Liver (tissue), 9 donors: ENCODE results near the gene CSTPP1. TPM values are rescaled to one million over a fixed set of nuclear protein-coding genes. Genes with fewer than 3 reads are reported as not detected.

Source experiments
- DNase-seq: peaks from one replicate; pipeline ENCODE4 v3.0.0-alpha.2; 2017; ENCODE audit warnings: low spot score
- H3K27ac ChIP-seq, 2 donors: one replicate each; pipeline ENCODE4 v1.7.0; 2013; ENCODE audit warnings: inconsistent platforms in 2 of 2, low read length in 2 of 2, control low read depth in 1 of 2, low read depth in 1 of 2, mild to moderate bottlenecking in 1 of 2
- H3K27me3 ChIP-seq, 4 donors: one replicate each; pipeline versions ENCODE4 v1.6.1 to v1.7.0; 2013; ENCODE audit warnings: low read length in 3 of 4, inconsistent platforms in 1 of 4, mild to moderate bottlenecking in 1 of 4, moderate library complexity in 1 of 4; ENCODE audit not compliant: control insufficient read depth in 4 of 4, insufficient read depth in 4 of 4
- H3K36me3 ChIP-seq, 4 donors: one replicate each; pipeline versions ENCODE4 v1.6.1 to v1.7.0; 2013; ENCODE audit warnings: low read length in 3 of 4, mild to moderate bottlenecking in 3 of 4, low read depth in 1 of 4, moderate library complexity in 1 of 4; ENCODE audit not compliant: control insufficient read depth in 4 of 4, insufficient read depth in 3 of 4
- H3K4me1 ChIP-seq, 4 donors: one replicate each; pipeline versions ENCODE4 v1.6.1 to v1.7.0; 2013; ENCODE audit warnings: low read length in 3 of 4, mild to moderate bottlenecking in 3 of 4, moderate library complexity in 1 of 4; ENCODE audit not compliant: control insufficient read depth in 4 of 4, insufficient read depth in 4 of 4
- H3K4me3 ChIP-seq, 3 donors: one replicate each; pipeline versions ENCODE4 v1.6.1 to v1.7.0; 2013; ENCODE audit warnings: low read length in 3 of 3, control low read depth in 1 of 3, low read depth in 1 of 3, mild to moderate bottlenecking in 1 of 3
- H3K9ac ChIP-seq, 2 donors: one replicate each; pipeline ENCODE4 v1.7.0; 2013; ENCODE audit warnings: low read length in 2 of 2, mild to moderate bottlenecking in 2 of 2, moderate library complexity in 2 of 2, control low read depth in 1 of 2, low read depth in 1 of 2
- H3K9me3 ChIP-seq, 4 donors: one replicate each; pipeline versions ENCODE4 v1.6.1 to v1.7.0; 2013; ENCODE audit warnings: low read length in 3 of 4; ENCODE audit not compliant: control insufficient read depth in 4 of 4
- EGR1 ChIP-seq, 2 donors: IDR thresholded peaks; 2 replicates each; pipeline ENCODE4 v1.6.1; 2016 to 2018; ENCODE audit warnings: antibody characterized with exemption in 2 of 2, low read depth in 2 of 2
- FOXA2 ChIP-seq: IDR thresholded peaks from 2 replicates; pipeline ENCODE4 v1.6.1; 2016; ENCODE audit warnings: antibody characterized with exemption
- GABPA ChIP-seq, 2 donors: IDR thresholded peaks in 1 of 2; conservative IDR thresholded peaks in 1 of 2; 2 replicates each; pipeline ENCODE4 v1.6.1; 2016; ENCODE audit warnings: antibody characterized with exemption in 2 of 2, mild to moderate bottlenecking in 1 of 2, moderate library complexity in 1 of 2
- HNF4A ChIP-seq, 2 donors: conservative IDR thresholded peaks; 2 replicates each; pipeline ENCODE4 v1.6.1; 2016; ENCODE audit warnings: antibody characterized with exemption in 2 of 2, mild to moderate bottlenecking in 2 of 2
- HNF4G ChIP-seq: IDR thresholded peaks from 2 replicates; pipeline ENCODE4 v1.6.1; 2016; ENCODE audit warnings: antibody characterized with exemption
- JUND ChIP-seq, 2 donors: IDR thresholded peaks; 2 replicates each; pipeline ENCODE4 v1.6.1; 2016; ENCODE audit warnings: antibody characterized with exemption in 2 of 2
- NR2F2 ChIP-seq: IDR thresholded peaks from 2 replicates; pipeline ENCODE4 v1.6.1; 2016; ENCODE audit warnings: antibody characterized with exemption
- RAD21 ChIP-seq, 2 donors: IDR thresholded peaks; 2 replicates each; pipeline ENCODE4 v1.6.1; 2016; ENCODE audit warnings: antibody characterized with exemption in 2 of 2, mild to moderate bottlenecking in 2 of 2
- REST ChIP-seq: IDR thresholded peaks from 2 replicates; pipeline ENCODE4 v1.6.1; 2016; ENCODE audit warnings: antibody characterized with exemption, mild to moderate bottlenecking
- RXRA ChIP-seq, 2 donors: IDR thresholded peaks; 2 replicates each; pipeline ENCODE4 v1.6.1; 2017 to 2018; ENCODE audit warnings: antibody characterized with exemption in 2 of 2, mild to moderate bottlenecking in 1 of 2
- SP1 ChIP-seq: IDR thresholded peaks from 2 replicates; pipeline ENCODE4 v1.6.1; 2018; ENCODE audit warnings: antibody characterized with exemption, mild to moderate bottlenecking
- TAF1 ChIP-seq: conservative IDR thresholded peaks from 2 replicates; pipeline ENCODE4 v1.6.1; 2016; ENCODE audit warnings: antibody characterized with exemption, mild to moderate bottlenecking
- YY1 ChIP-seq: IDR thresholded peaks from 2 replicates; pipeline ENCODE4 v1.6.1; 2016; ENCODE audit warnings: antibody characterized with exemption, mild to moderate bottlenecking
- ZBTB33 ChIP-seq: IDR thresholded peaks from 2 replicates; pipeline ENCODE4 v1.6.1; 2016; ENCODE audit warnings: antibody characterized with exemption
- WGBS: extraction: QIAGEN DNeasy Blood & Tissue Kit; methylation state at CpG from one replicate; pipeline ENCODE4 v1.1.7; 2013; 5-methylcytosine and 5-hydroxymethylcytosine counted together
- polyA plus RNA-seq, 2 donors: library from polyadenylated mRNA; stranded (reverse) in 1 of 2; unstranded in 1 of 2; fragments of 200-250 nt in 1 of 2; fragments of >200 nt in 1 of 2; fragmentation: Nextera tagmentation in 1 of 2; extraction: Ambion mirVana in 1 of 2; gene quantifications; one replicate each; pipeline versions ENCODE4 v1.2.1 to v1.2.3, GENCODE V29; 2013 to 2015
- total RNA-seq, 2 donors: library from RNA; depleted of rRNA; stranded (reverse); fragments of >200 nt; gene quantifications; one replicate each; pipeline ENCODE4 v1.2.3, GENCODE V29; 2014
- TF ChIP-seq, protein P1 (sequence below): IDR thresholded peaks from 2 replicates; pipeline ENCODE4 v1.6.1; 2016; ENCODE audit warnings: antibody characterized with exemption
- TF ChIP-seq, protein P2 (sequence below): fragments of 150-350 bp; IDR thresholded peaks from 2 replicates; pipeline ENCODE4 v1.5.1; 2017; ENCODE audit warnings: improper control_type of control experiment, low read depth, low read length; ENCODE audit not compliant: missing input control
- donor health status: healthy.
- donor health status: healthy.
- donor health status: healthy.
- donor health status: healthy.
- donor health status: healthy.

The CSTPP1 gene
- total and polyA plus RNA-seq, 4 donors, result 5.4 to 6.6 (median 5.7) TPM

- no peak overlapping the region for H3K9ac ChIP-seq
- WGBS, result 99% methylated on average over 2 of the region's 2 CpGs
- no peak for DNase-seq
- H3K27ac ChIP-seq, result no peak overlapping the region
- H3K27me3 ChIP-seq, result no peaks in the 10 kb centered on the region
- no peaks in the 10 kb centered on the region for H3K36me3 ChIP-seq
- H3K4me1 ChIP-seq, result no peaks in the 10 kb centered on the region
- TF ChIP-seq HNF4G (no peak), JUND (IDR thresholded peaks at IDR 0.05) (no peak), ZBTB33 (no peak), TAF1 (no peak), HNF4A (conservative IDR thresholded peaks at IDR 0.05) (no peak)
- TF ChIP-seq, protein P1, sequence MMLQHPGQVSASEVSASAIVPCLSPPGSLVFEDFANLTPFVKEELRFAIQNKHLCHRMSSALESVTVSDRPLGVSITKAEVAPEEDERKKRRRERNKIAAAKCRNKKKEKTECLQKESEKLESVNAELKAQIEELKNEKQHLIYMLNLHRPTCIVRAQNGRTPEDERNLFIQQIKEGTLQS, result no peak
- TF ChIP-seq, protein P2, sequence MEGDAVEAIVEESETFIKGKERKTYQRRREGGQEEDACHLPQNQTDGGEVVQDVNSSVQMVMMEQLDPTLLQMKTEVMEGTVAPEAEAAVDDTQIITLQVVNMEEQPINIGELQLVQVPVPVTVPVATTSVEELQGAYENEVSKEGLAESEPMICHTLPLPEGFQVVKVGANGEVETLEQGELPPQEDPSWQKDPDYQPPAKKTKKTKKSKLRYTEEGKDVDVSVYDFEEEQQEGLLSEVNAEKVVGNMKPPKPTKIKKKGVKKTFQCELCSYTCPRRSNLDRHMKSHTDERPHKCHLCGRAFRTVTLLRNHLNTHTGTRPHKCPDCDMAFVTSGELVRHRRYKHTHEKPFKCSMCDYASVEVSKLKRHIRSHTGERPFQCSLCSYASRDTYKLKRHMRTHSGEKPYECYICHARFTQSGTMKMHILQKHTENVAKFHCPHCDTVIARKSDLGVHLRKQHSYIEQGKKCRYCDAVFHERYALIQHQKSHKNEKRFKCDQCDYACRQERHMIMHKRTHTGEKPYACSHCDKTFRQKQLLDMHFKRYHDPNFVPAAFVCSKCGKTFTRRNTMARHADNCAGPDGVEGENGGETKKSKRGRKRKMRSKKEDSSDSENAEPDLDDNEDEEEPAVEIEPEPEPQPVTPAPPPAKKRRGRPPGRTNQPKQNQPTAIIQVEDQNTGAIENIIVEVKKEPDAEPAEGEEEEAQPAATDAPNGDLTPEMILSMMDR, result no peak
- no peak overlapping the region for H3K4me3 ChIP-seq
- H3K9me3 ChIP-seq, result no peaks in the 10 kb centered on the region
Measured at GRCh38 chr11:46969379-46969778, 32.8 kb downstream of the CSTPP1 start.

DNA sequence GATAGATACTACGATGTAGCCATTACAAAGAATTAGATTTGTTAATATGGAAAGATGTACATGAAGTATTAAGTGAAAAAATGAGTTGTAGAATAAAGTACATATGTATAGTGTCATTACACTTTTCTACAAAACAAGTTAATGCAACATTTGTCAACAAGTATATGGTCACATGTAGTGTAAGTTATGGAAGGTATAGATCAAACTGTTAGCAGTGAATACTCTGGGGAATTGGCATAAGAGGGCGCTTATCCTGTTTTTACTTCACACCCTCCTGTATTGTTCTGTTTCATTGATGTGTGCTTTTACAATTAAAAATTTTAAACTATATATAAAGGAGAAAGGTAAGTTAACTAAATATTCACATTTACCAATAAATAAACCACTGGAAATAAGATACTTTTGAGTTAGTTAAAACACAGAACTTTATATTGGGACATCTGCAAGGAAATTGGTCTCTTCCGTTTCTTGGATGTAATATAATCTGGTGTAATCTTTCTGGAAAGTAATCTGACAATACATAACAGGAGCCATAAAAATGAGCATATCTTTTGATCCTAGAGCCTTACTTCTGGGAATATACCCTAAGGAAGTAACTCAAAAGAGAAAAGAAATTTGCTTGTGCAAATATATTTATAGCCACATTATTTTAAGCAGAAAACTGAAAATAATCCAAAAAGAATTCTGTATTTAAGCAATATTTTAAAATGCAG, 34.5 kb downstream of the CSTPP1 start:
- Histone ChIP-seq H3K36me3 (no peaks in the 10 kb centered on the region), H3K27me3 (no peaks in the 10 kb centered on the region), H3K4me1 (no peaks in the 10 kb centered on the region), H3K27ac (no peak overlapping the region), H3K9me3 (no peaks in the 10 kb centered on the region), H3K9ac (no peak overlapping the region), H3K4me3 (no peak overlapping the region)
- TF ChIP-seq NR2F2 (no peak), EGR1 (IDR thresholded peaks at IDR 0.05; ENCODE audit: low read depth in 2 of 2) (no peak), GABPA (IDR thresholded peaks at IDR 0.05 in 1 of 2, conservative IDR thresholded peaks at IDR 0.05 in 1 of 2) (no peak), REST (no peak), RXRA (IDR thresholded peaks at IDR 0.05) (no peak), SP1 (no peak), YY1 (no peak), JUND (IDR thresholded peaks at IDR 0.05) (no peak), RAD21 (IDR thresholded peaks at IDR 0.05) (no peak), FOXA2 (no peak), HNF4A (conservative IDR thresholded peaks at IDR 0.05) (no peak)
- TF ChIP-seq, protein P1, result no peak
- 92% methylated on average over 3 of the region's 3 CpGs for WGBS
- DNase-seq, result no peak
